CD14-positive monocyte (primary cell): Measurements from ENCODE around the gene EPHB2. TPM values are rescaled to one million over a fixed set of nuclear protein-coding genes. Genes with fewer than 3 reads are reported as not detected.

ENCODE experiments used
- DNase-seq, 3 donors: peaks; one replicate each; pipeline ENCODE4 v3.0.0-alpha.2; 2011 to 2022
- H2AFZ ChIP-seq: 2 replicates; pipeline ENCODE4 v1.6.0; 2012; ENCODE audit warnings: mild to moderate bottlenecking, low read depth, low read length, inconsistent platforms; ENCODE audit not compliant: insufficient read depth, poor library complexity, severe bottlenecking
- H3K27ac ChIP-seq, 2 donors: 1 replicate in 1 of 2; 2 replicates in 1 of 2; pipeline ENCODE4 v1.5.1; 2012 to 2013; ENCODE audit warnings: low read length in 2 of 2, control low read depth in 1 of 2, inconsistent platforms in 1 of 2, low read depth in 1 of 2, mild to moderate bottlenecking in 1 of 2
- H3K27me3 ChIP-seq, 2 donors: one replicate each; pipeline versions ENCODE4 v1.6.0 to v1.6.1; 2011 to 2013; ENCODE audit warnings: low read length in 2 of 2; ENCODE audit not compliant: control insufficient read depth in 2 of 2, insufficient read depth in 2 of 2
- H3K36me3 ChIP-seq, 2 donors: replicated peaks in 1 of 2; 1 replicate in 1 of 2; 2 replicates in 1 of 2; pipeline versions ENCODE4 v1.5.1 to v1.6.1; 2012 to 2013; ENCODE audit warnings: low read length in 2 of 2, control low read depth in 1 of 2, inconsistent platforms in 1 of 2, mild to moderate bottlenecking in 1 of 2; ENCODE audit not compliant: insufficient read depth in 2 of 2, control insufficient read depth in 1 of 2
- H3K4me1 ChIP-seq, 2 donors: 1 replicate in 1 of 2; 2 replicates in 1 of 2; pipeline versions ENCODE4 v1.5.1 to v1.6.1; 2012 to 2013; ENCODE audit warnings: low read length in 2 of 2, control low read depth in 1 of 2, inconsistent platforms in 1 of 2, mild to moderate bottlenecking in 1 of 2, moderate library complexity in 1 of 2; ENCODE audit not compliant: insufficient read depth in 2 of 2, control insufficient read depth in 1 of 2
- H3K4me2 ChIP-seq: replicated peaks from 2 replicates; pipeline ENCODE3; 2012; ENCODE audit warnings: low read length, moderate library complexity, mild to moderate bottlenecking; ENCODE audit not compliant: poor library complexity, severe bottlenecking; ENCODE audit errors: extremely low read depth
- H3K4me3 ChIP-seq, 3 experiments: fragments of 200-600 bp in 1 of 3; sonication (generic) in 1 of 3; replicated peaks in 1 of 3; 1 replicate in 2 of 3; 2 replicates in 1 of 3; pipeline ENCODE4 v1.5.1; 2011 to 2013; ENCODE audit warnings: low read length in 3 of 3, mild to moderate bottlenecking in 3 of 3, control low read depth in 2 of 3, low read depth in 2 of 3, inconsistent platforms in 1 of 3, moderate library complexity in 1 of 3
- H3K79me2 ChIP-seq: 2 replicates; pipeline ENCODE4 v1.6.0; 2012; ENCODE audit warnings: mild to moderate bottlenecking, control low read depth, inconsistent platforms, low read length, moderate library complexity; ENCODE audit not compliant: insufficient read depth
- H3K9ac ChIP-seq: 2 replicates; pipeline ENCODE4 v1.6.0; 2017; ENCODE audit warnings: low read length, mild to moderate bottlenecking; ENCODE audit not compliant: insufficient read depth, poor library complexity, severe bottlenecking
- H3K9me3 ChIP-seq, 2 donors: replicated peaks in 1 of 2; 1 replicate in 1 of 2; 2 replicates in 1 of 2; pipeline versions ENCODE4 v1.5.1 to v1.6.1; 2012 to 2013; ENCODE audit warnings: low read length in 2 of 2, control low read depth in 1 of 2; ENCODE audit not compliant: control insufficient read depth in 1 of 2, insufficient read depth in 1 of 2
- H4K20me1 ChIP-seq: 2 replicates; pipeline ENCODE4 v1.6.0; 2012; ENCODE audit warnings: mild to moderate bottlenecking, low read length, control low read depth, moderate library complexity; ENCODE audit not compliant: insufficient read depth
- H3K27ac Mint-ChIP-seq, 7 donors: one replicate each; pipeline ENCODE4 v1.8.0; 2020; ENCODE audit warnings: mild to moderate bottlenecking in 7 of 7, mixed read lengths in 7 of 7, moderate library complexity in 6 of 7, inconsistent platforms in 2 of 7
- H3K27me3 Mint-ChIP-seq, 3 donors: one replicate each; pipeline ENCODE4 v1.8.0; 2021 to 2022; ENCODE audit warnings: low read depth in 3 of 3, mild to moderate bottlenecking in 3 of 3, mixed read lengths in 3 of 3, moderate library complexity in 3 of 3, inconsistent platforms in 1 of 3
- H3K36me3 Mint-ChIP-seq, 2 donors: one replicate each; pipeline ENCODE4 v1.8.0; 2020; ENCODE audit warnings: mixed read lengths in 2 of 2, inconsistent platforms in 1 of 2, mild to moderate bottlenecking in 1 of 2
- H3K4me1 Mint-ChIP-seq: one replicate; pipeline ENCODE4 v1.8.0; 2020; ENCODE audit warnings: mild to moderate bottlenecking, mixed read lengths
- H3K4me3 Mint-ChIP-seq, 2 donors: one replicate each; pipeline ENCODE4 v1.8.0; 2020; ENCODE audit warnings: mild to moderate bottlenecking in 2 of 2, mixed read lengths in 2 of 2, moderate library complexity in 1 of 2
- H3K9me3 Mint-ChIP-seq, 7 donors: one replicate each; pipeline ENCODE4 v1.8.0; 2020 to 2022; ENCODE audit warnings: mixed read lengths in 7 of 7, mild to moderate bottlenecking in 6 of 7, moderate library complexity in 6 of 7, inconsistent platforms in 2 of 7
- WGBS: methylation state at CpG from one replicate; pipeline ENCODE4 v1.1.5; 2013; ENCODE audit warnings: missing lambda C conversion rate; ENCODE audit not compliant: insufficient coverage; 5-methylcytosine and 5-hydroxymethylcytosine counted together
- intact Hi-C, 2 donors: fragments of 100-400 bp; cut with micrococcal nuclease; formaldehyde crosslinking; loops; one replicate each; pipeline versions ENCODE4 v1.15.0 to v1.15.1; 2023
- polyA plus RNA-seq, 3 donors: library from polyadenylated mRNA; depleted of rRNA in 1 of 3; unstranded in 2 of 3; stranded (reverse) in 1 of 3; fragments of 300-500 nt in 2 of 3; fragments of >200 nt in 1 of 3; fragmentation: Illumina TruSeq in 2 of 3; gene quantifications; 1 replicate in 2 of 3; 2 replicates in 1 of 3; pipeline ENCODE4 v1.2.3, GENCODE V29; 2012 to 2021
- TF ChIP-seq, protein P1 (sequence below): fragments of 200-600 bp; IDR thresholded peaks from one replicate; pipeline ENCODE4 v1.8.0; 2022; ENCODE audit warnings: antibody characterized with exemption, mild to moderate bottlenecking

EPHB2 gene
- polyA plus RNA-seq, 3 donors = 2.9 to 5.6 (median 3.4) TPM

- intact Hi-C loops = no loop called here
These were observed 99.7 kb downstream of the EPHB2 start for GRCh38 chr1:22810378-22810777.

DNA sequence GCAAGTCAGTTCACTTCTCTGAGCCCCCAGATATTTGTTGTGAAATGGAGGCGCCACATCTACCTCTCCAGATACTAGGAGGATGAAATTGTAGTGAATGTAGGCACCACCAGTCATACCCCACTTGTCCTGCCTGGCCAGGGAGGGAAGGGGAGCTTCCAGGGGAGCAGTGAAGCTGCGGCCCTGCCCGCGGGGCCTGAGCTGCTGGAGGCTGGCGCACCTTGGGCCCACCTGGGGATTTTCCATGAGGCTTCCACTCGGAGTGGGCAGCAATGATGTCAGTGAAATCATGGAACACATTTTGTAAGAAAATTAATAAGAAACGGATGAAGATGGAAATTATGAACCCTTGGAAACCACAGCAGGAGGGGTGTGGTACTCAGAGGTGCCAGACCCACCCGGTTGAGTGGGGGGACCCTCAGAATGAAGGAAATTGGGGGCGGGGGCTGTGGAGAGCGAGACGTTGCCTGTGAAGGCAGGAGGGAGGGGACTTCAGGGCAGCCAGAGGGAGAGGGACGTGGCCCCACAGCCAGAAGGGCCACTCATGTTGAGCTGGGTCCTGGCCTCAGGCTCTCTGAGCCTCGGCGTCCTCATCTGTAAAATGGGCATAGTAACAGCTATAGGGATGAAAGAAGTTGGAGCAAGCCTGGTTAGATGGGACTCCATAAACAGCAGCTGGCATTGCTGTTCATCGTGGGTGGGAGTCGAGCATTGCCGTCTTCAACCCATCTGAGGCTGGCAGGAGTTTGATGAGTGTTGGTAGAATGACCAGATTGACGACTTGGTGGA, 101.6 kb downstream of the EPHB2 start:
- Mint-ChIP-seq H3K9me3 (no peaks in the 10 kb centered on the region), H3K4me3 (no peak overlapping the region), H3K27me3 (peaks cover 1 to 6% (median 2%) of the 10 kb centered on the region in 3 donors), H3K27ac (no peak overlapping the region), H3K4me1 (no peaks in the 10 kb centered on the region), H3K36me3 (no peaks in the 10 kb centered on the region)
- no peak for DNase-seq
- no peaks in the 10 kb centered on the region for H3K9me3 ChIP-seq
- intact Hi-C loops = no loop called here
- no peaks in the 10 kb centered on the region for H3K4me1 ChIP-seq
- TF ChIP-seq, protein P1, sequence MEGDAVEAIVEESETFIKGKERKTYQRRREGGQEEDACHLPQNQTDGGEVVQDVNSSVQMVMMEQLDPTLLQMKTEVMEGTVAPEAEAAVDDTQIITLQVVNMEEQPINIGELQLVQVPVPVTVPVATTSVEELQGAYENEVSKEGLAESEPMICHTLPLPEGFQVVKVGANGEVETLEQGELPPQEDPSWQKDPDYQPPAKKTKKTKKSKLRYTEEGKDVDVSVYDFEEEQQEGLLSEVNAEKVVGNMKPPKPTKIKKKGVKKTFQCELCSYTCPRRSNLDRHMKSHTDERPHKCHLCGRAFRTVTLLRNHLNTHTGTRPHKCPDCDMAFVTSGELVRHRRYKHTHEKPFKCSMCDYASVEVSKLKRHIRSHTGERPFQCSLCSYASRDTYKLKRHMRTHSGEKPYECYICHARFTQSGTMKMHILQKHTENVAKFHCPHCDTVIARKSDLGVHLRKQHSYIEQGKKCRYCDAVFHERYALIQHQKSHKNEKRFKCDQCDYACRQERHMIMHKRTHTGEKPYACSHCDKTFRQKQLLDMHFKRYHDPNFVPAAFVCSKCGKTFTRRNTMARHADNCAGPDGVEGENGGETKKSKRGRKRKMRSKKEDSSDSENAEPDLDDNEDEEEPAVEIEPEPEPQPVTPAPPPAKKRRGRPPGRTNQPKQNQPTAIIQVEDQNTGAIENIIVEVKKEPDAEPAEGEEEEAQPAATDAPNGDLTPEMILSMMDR = no peak
- H3K36me3 ChIP-seq = no peaks in the 10 kb centered on the region
- H2AFZ ChIP-seq = no peak overlapping the region
- H3K27me3 ChIP-seq = no peaks in the 10 kb centered on the region
- 76% methylated on average over 13 of the region's 18 CpGs for WGBS
- no peak overlapping the region for H3K4me2 ChIP-seq
- H3K4me3 ChIP-seq = no peak overlapping the region
- no peaks in the 10 kb centered on the region for H3K79me2 ChIP-seq
- H3K9ac ChIP-seq = no peak overlapping the region
- H4K20me1 ChIP-seq = no peaks in the 10 kb centered on the region
- no peak overlapping the region for H3K27ac ChIP-seq

More at GRCh38 chr1:22810378-22810777, 99.7 kb downstream of the EPHB2 start:
- Mint-ChIP-seq H3K4me3 (no peak overlapping the region), H3K9me3 (no peaks in the 10 kb centered on the region), H3K27ac (no peak overlapping the region), H3K27me3 (peaks cover 2 to 4% (median 3%) of the 10 kb centered on the region in 3 donors), H3K4me1 (no peaks in the 10 kb centered on the region), H3K36me3 (no peaks in the 10 kb centered on the region)
- 40% methylated on average over 1 of the region's 2 CpGs for WGBS
- no peaks in the 10 kb centered on the region for H3K36me3 ChIP-seq
- no peak overlapping the region for H3K27ac ChIP-seq
- no peak overlapping the region for H3K4me3 ChIP-seq
- no peak overlapping the region for H2AFZ ChIP-seq
- no peaks in the 10 kb centered on the region for H3K27me3 ChIP-seq
- no peaks in the 10 kb centered on the region for H3K4me1 ChIP-seq
- H3K9me3 ChIP-seq = no peaks in the 10 kb centered on the region
- no peak overlapping the region for H3K4me2 ChIP-seq
- no peak for DNase-seq
- no peaks in the 10 kb centered on the region for H4K20me1 ChIP-seq
- TF ChIP-seq, protein P1 = no peak
- no peaks in the 10 kb centered on the region for H3K79me2 ChIP-seq
- no peak overlapping the region for H3K9ac ChIP-seq
